GM12872 (cell line): ENCODE data around the gene CABP4.

Experiments used
- CTCF ChIP-seq: IDR thresholded peaks from 3 replicates; pipeline ENCODE4 v1.5.1; 2011; ENCODE audit warnings: low read depth, mild to moderate bottlenecking, low read length, moderate library complexity; ENCODE audit not compliant: insufficient read depth

The CABP4 gene

GRCh38 chr11:67439321-67440228, 15.6 kb upstream of the CABP4 start:
- TF ChIP-seq CTCF, result 0 out of 3 replicates have a peak, but pooled peaks have one; percentile 28

- TF ChIP-seq CTCF, result no peak
Measured at GRCh38 chr11:67440229-67441097, 14.7 kb upstream of the CABP4 start.

GRCh38 chr11:67441098-67441563, 14.0 kb upstream of the CABP4 start:
- no peak for TF ChIP-seq CTCF

- TF ChIP-seq CTCF, result no peak
Measured at GRCh38 chr11:67441731-67442351, 13.3 kb upstream of the CABP4 start.

GRCh38 chr11:67442504-67443404, 12.4 kb upstream of the CABP4 start:
- no peak for TF ChIP-seq CTCF

- TF ChIP-seq CTCF, result no peak
Measured at GRCh38 chr11:67445515-67445914, 9.6 kb upstream of the CABP4 start.
